HG02938 (cell line): Measurements from ENCODE around the gene MYOM1.
A peak's percentile ranks its signal among the peaks of the same experiment; 100 is the strongest.

Source experiments
- ATAC-seq: cut with Tn5 transposase; IDR thresholded peaks from one replicate; pipeline ENCODE4 v1.9.1; 2021; ENCODE audit warnings: mild to moderate bottlenecking, moderate library complexity; ENCODE audit not compliant: unreplicated experiment

The MYOM1 gene

GRCh38 chr18:3153107-3153704 is 66.6 kb downstream of the MYOM1 start:
- ATAC-seq, result peak; percentile 85

GRCh38 chr18:3152294-3152693 is 67.5 kb downstream of the MYOM1 start:
- ATAC-seq, result no peak

GRCh38 chr18:3151399-3152264 is 68.1 kb downstream of the MYOM1 start:
- ATAC-seq, result no peak

DNA sequence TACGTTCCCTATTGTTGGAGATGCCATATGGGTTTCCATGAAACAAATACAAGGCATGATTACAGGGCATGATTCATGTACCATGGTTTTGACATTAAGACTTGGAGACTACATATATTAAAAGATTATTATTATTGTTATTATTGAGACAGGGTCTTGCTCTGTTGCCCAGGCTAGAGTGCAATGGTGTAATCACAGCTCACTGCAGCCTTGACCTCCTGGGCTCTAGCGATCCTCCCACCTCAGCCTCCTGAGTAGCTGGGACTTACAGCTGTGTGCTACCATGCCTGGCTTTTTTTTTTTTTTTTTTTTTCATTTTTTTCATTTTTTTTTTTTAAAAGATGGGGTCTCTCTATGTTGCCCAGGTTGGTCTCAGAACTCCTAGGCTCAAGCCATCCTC is 69.1 kb downstream of the MYOM1 start:
- ATAC-seq, result no peak

GRCh38 chr18:3150274-3150673 is 69.5 kb downstream of the MYOM1 start:
- ATAC-seq, result no peak

- no peak for ATAC-seq
Measured at GRCh38 chr18:3148930-3149535, 70.7 kb downstream of the MYOM1 start.

GRCh38 chr18:3147935-3148554 is 71.7 kb downstream of the MYOM1 start:
- ATAC-seq, result no peak

DNA sequence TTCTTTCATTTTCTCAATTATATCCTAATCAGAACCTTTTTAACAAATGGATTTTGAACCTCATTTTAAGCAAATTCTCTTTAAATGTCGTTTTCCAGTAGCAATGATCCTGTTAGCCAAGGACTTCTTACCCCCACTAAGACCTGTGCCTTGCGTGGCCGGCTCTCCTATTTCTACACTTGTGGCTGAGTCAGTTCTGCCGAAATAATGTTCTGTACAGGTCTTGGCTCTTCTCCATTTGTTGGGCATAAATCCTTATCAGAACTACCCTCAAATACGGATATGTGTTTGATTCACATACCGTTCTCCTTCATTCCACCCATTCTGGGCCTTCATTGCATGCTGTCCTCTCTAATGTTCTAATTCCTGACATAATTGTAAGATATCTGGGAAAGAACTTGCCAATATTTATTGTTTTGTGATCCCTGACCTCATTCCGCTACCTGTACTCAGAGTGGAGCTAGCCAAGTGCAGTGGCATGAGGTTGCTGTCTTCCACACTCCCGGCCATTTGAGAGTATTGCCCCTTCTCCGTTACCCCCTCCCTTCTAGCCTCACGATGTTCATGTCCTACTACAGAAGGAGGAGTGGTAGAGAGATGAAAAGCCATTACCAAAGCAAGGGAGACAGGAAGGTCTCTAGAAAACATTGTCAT is 78.7 kb downstream of the MYOM1 start:
- ATAC-seq, result no peak

GRCh38 chr18:3140342-3140741 is 79.4 kb downstream of the MYOM1 start:
- ATAC-seq, result no peak

- no peak for ATAC-seq
Measured at GRCh38 chr18:3139406-3139805, 80.4 kb downstream of the MYOM1 start.

- no peak for ATAC-seq
Measured at GRCh38 chr18:3138274-3138975, 81.3 kb downstream of the MYOM1 start.

GRCh38 chr18:3135536-3135935 is 84.2 kb downstream of the MYOM1 start:
- ATAC-seq, result no peak

DNA sequence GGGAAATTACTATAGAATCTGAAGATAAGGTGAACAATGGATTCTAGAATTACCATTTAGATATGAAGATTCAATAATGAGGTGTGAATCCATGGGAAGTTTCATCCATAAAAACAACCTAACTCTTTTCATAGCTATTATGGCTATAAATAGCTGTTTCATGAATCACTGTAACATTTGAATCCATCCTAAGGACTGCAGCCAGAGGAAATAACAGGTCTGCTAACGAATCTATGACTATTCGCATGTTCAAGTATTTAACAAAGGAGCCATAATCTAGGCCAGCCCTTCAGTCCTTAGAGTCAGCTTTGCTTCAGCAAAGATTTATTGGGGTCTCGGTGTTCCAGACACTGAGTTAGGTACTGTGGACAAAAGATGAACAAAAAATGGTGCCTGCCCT is 87.1 kb downstream of the MYOM1 start:
- ATAC-seq, result no peak

- ATAC-seq, result no peak
Measured at GRCh38 chr18:3130344-3130743, 89.4 kb downstream of the MYOM1 start.

DNA sequence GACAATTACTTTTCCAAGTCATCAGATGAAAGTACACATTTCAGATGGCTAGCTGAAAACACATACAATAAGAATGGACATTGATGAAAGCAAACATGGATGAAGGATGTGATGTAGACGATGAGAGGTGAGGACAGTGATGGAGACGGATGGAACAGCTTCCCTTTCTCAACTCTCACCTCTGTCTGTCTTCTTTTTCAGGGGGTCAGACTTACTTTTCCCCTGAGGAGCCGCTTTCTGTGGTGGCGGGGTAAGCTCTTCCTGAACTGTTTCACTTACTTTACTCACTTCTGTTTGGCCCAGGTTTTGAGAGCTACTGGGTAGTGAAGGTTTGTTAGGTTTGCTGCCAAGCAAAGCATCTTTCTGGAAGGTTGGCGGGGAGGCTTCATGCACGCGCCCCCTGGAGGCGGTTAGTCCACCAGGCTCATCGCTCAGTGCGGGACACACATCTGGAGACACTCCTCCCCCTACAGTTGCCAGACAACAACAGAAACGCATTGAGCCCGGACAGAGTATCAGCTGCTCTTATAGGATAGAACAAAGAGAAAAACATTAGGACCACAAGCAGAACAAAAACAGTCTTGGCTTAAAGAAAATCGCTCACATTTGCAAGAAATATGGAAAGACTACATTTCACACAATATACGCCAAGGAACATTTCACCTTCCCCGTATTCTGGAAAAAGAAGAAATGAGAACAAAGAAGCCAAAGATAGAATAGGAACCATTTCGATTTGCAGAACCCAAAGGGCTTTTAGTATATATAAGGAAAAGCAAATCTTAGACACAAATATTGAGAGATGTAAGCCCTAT is 90.5 kb downstream of the MYOM1 start:
- peak; percentile 85 for ATAC-seq

DNA sequence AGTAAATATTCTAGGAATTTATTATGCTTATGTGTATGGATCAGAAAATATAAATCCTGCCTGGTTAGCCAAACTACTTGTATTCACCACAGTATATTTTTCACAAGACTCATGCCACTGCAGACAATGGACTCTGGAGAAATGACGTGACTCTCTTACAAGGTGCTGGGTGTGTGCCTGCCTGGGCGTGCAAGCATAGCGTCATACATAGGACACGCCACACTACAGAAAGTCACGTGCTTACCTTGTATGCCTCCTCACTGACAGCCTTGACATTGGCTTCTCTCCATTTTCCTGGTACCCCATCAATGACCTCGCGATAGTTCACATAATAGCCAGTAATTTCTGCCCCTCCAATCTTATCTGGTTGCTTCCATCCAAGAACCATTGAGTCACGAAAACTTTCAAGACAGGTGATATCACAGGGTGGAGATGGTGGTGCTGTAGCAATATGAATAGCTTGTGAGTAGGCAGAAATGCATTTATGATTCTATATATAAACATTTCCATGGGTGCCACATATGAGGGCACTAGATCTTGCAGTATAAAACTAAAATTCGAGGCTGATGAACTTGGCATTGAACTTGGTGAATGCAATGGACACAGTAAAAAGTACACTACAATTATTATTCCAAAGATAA is 93.2 kb downstream of the MYOM1 start:
- ATAC-seq, result no peak

GRCh38 chr18:3124822-3125221 is 94.9 kb downstream of the MYOM1 start:
- no peak for ATAC-seq

DNA sequence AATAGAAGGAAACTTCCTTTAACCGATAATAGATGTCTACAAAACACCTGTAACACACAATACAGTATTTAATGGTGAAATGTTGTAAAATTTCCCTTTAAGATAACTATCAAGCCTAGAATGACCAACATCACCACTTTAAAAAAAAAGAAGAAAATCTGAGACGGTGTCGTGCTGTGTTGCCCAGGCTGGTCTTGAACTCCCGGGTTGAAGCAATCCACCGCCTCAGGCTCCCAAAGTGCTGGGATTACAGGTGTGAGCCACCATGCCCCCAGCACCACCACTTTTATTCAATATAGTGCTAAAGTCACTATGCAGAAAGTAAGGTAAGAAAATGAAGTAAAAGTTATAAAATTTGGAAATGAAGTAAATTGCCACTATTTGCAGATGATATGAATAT is 96.9 kb downstream of the MYOM1 start:
- no peak for ATAC-seq

DNA sequence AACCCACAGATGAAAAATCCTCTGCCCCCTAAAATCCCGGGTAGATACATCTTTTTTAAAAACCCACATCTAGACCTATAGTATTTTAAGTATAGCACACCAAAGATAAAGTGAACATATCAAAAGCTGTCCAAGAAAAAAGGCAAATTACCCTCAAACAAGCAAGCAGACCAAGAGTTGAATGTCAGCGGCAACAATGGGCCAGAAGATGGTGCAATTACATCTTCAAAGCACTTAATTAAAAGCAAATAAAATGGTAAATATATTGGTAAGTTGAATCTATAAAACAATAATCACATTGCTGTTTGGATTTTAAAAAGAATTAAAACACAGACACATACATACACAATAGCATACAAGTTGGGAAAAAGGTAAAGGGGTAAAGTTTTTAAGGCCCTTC is 98.5 kb downstream of the MYOM1 start:
- no peak for ATAC-seq
